Stimulated activated CD8-positive, alpha-beta memory T cell treated with anti-CD3 and anti-CD28 coated beads, Interleukin-15, amount 100 ng/mL, for 4 hours (primary cell): ENCODE measurements around the gene PLEKHM3.
"Not testable (repeated sequence)": the region's sequence is repeated elsewhere in the genome, so short reads cannot be mapped to it uniquely, and the experiment has no call there.

ENCODE experiments used
- DNase-seq, 2 donors: peaks; one replicate each; pipeline ENCODE4 v3.0.0-alpha.2; 2020; ENCODE audit warnings: low read depth in 2 of 2

The PLEKHM3 gene

DNA sequence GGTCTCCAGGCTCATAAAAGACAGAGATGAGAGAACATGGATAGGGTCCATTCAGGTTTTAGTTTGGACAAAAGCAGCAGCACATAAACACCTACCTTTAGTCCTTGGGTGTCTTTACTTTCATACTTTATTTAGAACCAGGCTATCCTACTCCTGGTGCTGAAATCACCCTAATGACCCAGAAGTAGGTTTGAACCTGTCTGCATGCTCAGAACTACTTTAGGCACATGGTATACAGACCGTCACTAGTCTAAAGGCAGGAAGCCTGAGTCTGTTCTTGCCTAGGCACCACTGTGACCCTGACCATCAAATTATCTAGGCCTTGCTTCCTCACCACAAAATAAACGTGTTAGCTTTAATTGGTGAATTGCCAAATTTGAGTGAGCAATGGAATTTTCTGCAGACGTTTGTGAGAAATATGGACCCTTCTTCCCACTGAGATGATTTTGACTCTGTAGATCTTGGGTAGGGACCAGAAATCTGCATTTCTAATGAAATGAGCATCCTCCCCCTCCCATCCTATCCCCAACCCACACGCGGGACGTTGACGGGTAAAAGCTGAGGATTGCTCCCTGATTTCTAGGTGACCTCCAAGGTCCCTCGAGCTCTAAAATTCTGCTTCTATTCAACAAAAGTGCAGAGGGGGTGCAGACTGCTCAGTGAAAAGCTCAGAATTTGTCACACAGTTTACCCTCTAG lies 75.1 kb downstream of the PLEKHM3 start:
- DNase-seq, result no peak

DNA sequence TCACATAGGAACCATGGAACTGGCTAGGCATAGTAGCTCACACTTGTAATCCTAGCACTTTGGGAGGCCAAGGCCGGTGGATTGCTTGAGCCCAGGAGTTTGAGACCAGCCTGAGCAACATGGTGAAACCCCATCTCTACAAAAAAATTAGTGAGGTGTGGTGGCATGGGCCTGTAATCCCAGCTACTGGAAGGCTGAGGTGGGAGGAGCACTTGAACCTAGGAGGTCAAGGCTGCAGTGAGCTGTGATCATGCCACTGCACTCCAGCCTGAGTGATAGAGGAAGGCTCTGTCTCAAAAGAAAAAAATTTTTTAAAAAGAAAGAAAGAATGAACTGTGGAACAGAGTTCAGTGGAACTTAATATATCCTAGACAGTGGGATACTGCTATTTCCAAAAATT lies 76.1 kb downstream of the PLEKHM3 start:
- DNase-seq, result not testable (repeated sequence)

DNA sequence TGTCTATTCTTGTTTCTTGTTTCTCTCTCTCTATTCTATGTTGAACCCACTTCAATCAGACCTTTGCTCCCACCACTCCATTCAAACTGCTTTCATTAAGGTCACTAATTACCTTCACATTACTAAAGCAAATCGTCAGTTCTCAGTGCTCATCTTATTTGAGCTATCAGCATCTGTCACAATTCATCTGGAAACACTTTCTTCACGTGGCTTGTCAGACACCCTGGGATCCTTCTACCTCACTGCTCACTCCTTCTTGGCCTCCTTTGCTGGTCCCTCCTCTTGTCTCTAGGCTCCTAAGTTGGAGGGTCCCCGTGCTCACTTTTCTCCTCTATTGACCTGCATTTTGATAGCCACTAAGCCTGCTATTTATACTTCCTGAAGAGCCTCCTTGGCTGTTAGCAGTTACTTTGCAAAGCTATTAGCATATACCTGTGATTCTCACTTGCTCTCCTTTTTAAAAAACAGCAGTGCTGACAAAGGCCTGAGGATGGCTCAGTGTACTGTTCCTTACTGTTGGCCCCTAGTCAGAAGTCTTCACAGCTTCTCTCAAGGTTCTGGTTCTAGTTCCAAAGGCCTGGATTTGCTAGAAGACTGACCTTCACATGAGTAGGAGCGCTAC lies 80.2 kb downstream of the PLEKHM3 start:
- no peak for DNase-seq

DNA sequence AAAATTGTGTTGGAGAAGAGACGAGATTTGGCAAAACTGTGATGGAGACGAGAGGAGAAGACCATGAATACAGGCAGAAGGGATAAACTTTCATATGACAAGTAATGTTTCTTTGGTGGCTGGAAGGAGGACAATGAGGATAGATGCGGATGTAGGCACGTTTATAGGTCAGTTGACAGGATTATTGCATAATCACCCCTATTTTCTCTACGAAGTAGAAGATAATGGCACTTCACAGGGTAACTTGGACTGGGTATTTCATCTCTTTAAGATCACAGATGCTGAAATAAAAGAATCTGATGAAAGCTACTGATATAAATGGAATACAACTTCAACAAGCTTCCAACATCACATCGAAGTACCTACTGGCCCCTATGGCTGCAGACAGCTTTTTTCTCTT lies 81.0 kb downstream of the PLEKHM3 start:
- DNase-seq, result no peak

DNA sequence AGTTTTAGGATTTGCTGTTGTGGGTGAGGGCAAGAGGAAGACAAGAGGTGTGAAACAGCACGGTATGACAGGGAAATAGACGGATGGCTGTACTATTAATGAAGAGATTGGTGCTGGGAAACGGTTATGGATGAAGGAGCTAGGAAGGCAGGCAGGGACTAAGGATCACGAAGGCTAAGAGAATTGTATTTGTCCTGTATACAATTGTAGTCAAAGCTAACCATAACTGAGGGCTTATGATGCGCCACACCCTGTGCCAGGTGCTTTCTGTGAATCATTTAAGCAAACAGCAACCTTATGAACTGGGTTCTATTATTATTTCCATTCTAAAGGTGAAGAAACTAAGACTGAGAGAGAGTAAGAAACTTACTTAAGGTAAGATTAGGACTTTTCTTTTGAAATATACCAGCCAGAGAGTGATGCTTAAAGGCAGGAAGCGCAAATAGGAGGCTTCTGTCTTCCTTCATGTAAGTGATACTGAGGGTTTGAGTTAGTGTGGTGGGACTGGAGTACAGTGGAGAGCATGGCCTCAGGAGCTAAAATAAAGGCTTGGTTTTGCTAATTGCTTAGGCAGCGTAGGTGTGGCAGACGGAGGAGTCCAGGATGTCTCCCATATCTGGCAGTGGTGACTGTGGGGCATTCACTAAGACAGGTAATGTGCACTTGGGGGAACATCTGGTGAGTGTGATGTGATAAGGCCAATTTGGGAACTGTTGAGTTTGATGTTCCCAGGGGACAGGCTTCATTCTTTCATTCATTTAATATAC lies 85.8 kb downstream of the PLEKHM3 start:
- DNase-seq, result no peak

DNA sequence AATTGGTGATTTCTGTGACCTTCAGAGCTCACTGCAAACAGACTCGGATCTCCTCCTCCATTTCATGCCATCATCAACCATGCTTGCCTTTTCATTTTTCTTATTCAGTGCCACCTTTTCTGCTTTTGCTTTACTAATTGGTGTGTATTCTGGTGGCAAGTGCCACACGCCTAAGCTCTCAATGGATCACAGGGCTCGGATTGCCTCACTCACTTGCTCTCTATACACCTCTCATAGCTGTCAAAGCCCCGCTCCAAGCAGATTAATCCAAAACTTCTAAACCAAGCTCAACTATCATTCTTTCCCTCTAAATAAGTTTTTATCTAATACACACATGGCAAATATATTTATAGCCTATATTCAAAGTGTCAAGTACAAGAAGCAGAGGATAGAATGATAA lies 86.4 kb downstream of the PLEKHM3 start:
- no peak for DNase-seq

DNA sequence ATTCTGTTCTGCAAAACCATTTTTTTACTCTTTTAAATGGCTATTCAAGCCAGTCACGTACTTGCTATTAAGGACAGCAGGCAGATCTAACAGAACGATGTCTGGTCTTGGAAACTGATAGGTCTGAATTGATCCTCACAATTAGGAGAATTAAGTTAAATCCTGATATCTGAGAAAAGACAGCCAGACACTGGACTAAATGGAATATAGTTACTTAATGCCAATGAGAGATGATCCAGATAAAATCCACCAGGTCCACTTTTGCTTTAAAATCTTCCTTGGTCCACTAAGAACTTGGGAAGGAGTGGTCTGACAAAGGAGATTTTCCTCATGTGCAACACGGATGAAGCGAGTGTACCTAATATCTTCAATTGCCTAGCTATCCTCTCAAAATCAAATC lies 86.9 kb downstream of the PLEKHM3 start:
- DNase-seq, result no peak

DNA sequence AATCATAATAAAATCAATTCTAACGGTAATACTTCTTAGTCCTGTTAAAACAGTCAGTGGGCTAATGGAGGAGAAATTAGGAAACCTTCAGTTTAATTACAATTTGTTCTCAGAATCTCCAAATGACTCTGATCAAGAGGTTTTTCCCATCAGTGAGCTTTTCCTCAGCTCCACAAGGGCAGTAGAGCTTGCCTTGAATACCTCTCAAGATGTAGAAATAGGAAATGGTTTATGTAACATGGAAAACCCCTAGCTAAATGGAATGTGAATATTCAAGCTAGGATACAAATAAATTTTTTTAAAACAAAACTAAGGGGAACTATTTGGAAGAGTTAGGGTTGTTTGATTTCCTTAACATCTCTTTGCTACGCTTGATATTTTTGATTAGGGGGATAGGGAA lies 87.5 kb downstream of the PLEKHM3 start:
- DNase-seq, result no peak

DNA sequence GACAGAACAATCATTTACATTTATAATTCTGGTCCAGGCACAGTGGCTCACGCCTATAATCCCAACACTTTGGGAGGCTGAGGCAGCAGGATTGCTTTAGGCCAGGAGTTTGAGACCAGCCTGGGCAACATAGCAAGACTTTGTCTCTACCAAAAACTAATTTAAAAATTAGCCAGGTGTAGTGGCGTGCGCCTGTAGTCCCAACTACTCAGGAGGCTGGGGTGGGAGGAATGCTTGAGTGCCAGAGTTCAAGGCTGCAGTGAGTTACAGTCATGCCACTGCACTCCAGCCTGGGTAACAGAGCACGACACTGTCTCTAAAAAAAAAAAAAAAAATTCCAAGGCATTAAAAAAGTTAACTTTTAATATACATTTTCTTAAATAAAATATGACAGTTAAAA lies 88.1 kb downstream of the PLEKHM3 start:
- no peak for DNase-seq

DNA sequence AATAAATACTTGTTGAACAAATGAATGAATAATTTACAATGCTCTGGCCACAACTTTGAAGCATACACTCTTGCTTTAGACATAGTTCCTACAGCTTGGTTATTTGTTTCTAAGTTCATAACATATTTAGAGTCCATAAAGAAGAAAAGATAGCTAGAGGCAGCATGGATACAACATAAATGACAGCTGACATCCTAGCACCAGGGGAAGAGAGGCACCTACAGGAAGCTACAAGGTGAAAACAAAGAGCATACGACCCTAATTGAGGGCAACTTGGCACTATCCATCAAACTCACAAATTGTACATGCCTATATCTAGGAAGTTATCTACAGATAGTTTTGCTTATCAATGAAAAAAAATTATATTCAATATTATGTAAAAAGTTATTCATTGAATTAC lies 88.9 kb downstream of the PLEKHM3 start:
- DNase-seq, result no peak

DNA sequence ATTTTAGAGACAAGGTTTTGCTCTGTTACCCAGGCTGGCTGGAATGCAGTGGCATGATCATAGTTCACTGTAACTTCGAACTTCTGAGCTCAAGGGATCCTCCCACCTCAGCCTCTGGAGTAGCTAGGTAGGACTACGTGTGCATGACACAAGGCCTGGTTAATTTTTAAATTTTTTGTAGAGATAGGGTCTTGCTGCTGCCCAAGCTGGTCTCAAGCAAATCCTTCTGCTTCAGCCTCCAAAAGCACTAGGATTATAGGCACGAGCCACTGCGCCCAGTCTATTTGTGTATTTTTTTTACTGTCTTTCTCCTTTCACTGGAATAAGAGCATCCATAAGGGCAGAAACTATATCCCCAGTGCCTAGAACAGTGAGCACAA lies 89.3 kb downstream of the PLEKHM3 start:
- DNase-seq, result no peak

DNA sequence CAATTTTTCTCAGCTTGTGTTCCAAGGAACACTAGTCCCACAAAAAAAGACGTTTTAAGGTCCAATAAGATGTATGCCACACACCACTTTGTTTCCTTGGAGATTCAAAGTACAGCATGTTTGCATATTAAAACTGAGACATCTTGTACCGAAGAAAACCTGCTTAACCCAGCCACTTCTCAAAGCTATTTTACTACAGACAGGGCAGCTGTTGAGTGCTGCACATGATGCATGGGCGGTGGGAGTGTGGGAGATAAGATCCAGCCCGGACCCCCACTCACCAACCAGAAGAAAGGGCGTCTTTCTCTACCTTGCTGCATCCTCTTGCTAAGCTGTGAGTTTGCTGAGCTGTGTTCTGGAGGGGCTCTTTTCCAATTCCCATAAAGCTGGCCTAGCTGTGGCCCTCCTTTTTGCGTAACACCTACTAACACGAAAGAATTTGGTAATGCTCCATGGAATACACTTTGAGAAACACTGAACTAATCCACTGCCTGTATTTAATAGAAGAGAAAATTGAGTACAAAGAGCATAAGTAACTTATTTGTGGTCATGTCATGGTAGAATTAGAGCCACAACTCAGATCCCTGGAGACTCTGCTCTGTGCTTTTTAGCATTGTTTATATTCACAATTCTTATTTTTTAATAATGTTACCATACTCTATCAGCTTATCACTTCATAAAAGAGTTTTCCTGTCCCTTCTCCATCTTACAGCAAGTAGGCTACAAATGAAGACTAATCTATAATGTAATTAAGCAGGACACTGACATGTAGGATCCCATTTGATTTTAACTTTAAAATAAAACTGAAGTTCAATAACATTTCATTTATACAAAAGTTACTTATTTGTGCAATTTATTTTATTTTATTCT lies 90.0 kb downstream of the PLEKHM3 start:
- no peak for DNase-seq

DNA sequence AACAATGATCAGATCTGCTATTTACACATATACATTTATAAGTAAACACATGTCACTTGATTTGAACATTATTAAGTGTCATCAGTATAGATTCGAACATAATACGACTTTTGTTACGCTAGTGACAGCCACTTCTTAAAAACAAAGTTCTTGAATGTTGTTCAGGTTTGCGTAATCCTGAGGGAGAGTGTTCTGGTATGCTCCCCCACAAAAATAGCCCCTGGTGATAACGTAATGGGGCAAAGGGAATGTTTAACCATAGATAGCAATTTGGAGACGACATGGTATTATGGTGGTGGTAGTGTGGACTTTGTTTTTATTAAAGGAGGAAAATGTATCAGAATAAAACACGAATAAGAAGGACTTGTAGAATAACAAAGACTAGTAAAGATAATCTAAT lies 90.6 kb downstream of the PLEKHM3 start:
- no peak for DNase-seq

DNA sequence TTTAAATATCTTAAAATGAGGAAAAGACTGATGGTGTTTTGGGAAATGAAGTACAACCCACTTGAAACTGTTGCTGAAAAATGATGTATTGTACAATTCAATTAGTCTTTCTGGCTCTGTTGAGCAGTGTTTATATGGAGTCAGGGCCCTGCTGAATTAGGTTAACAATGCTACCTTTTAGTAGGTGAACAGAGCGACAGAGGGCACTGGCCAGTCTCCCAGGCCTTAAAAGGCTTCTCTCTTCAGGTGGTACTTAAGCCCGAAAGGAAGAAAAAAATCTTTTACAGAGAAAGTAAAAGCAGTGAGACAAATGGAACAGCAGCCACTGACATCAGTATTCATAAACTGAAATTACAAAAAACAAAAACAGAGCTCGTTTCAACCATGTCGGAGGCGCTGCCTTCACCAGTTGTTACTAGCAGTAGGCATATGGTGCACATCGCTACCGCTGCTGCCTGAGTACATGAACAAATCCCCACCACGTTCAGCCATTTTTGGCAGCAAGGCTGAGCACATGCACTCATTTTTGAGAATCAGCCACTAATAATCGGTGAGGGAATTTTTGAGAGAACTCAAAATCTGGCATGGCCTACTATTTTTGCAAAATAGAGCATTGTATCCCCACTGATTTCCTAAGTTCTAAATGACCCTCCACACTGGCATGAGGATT lies 91.8 kb downstream of the PLEKHM3 start:
- DNase-seq, result no peak

DNA sequence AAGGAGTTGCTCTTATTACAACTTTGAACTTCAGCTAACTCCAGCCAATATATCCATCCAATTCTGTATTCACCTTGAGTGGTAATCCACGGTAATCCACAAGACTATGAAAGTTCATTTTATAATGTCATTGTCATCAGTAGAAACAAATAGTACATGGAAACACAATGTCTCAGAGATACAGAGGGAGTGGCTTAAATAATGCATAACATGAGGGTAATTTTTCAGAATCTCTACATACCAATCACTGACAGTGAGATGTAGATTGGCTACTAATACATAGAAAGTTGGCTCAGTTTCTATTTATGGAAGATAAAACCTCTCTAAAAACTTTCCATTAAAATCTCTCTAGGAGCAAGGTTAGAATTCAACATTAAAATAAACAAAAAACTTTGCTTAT lies 93.2 kb downstream of the PLEKHM3 start:
- DNase-seq, result no peak

DNA sequence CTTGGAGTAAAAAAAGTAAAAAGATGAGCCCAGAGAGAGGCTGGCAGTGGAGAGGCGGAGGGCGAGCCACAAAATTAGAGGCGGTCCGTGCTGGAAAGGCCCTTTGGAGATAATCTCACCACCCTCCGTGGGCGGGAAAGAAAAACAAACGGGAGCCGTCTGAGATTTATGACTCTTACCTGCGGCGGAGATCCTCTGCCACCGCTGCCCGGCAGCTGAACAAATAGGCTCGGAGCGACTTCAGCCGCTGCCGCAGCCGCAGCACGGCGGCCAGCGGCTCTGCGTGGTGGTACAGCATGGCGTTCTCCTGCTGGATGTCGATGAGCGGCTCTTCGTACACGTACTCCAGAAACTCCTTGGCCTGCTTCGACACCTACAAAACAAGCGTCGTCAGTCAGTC lies 94.6 kb downstream of the PLEKHM3 start:
- no peak for DNase-seq

DNA sequence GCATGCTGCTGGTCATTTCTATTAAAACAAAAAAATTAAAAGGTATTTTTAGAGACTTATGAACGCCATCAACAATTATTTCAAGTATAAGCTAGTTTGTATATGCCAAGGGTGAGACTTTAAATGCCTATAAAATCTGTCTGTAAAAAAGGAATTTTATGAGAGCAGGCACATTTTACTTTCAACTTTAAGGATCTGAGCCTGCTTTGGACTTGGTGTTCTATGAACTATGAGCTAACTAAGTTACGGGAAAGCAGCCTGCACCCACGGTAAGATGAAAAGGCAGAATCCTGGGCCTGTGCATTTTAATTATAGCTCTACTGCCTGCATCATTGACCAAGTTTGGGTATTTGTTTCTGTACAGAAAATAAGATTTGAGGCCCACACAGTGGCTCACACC lies 95.4 kb downstream of the PLEKHM3 start:
- no peak for DNase-seq

DNA sequence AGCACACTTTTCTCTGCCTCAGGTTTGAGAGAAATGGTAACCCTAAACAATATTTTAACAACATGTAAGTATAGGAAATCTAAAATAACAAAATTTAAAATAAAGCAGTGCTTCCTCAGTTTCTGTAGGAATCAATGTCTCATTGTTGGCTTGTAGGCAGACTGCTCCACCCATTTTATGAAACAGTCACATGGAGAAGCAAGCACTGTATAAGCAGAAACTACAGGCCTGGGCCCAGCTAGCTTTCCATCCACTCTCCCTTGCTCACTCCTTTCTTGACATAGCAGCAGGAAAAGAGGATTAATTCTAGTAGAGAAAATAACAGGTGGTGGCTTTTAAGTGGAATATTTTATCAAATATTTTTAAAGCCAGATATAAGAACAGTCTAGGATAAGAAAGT lies 97.2 kb downstream of the PLEKHM3 start:
- DNase-seq, result no peak

DNA sequence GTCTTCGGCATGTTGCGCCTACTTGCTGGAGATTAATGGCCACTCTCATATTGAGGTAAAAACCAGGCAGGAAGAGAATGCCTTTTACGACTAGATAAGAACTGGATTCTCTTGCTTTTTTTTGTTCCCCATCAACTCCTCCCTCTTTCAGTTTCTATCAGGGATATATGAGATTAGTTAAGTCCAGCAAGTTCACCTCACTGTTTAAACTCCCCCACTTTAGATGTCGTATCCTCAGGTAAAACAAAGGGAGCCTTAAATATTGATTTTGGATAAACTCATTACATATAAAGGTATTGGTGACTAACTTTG lies 98.4 kb downstream of the PLEKHM3 start:
- DNase-seq, result no peak

DNA sequence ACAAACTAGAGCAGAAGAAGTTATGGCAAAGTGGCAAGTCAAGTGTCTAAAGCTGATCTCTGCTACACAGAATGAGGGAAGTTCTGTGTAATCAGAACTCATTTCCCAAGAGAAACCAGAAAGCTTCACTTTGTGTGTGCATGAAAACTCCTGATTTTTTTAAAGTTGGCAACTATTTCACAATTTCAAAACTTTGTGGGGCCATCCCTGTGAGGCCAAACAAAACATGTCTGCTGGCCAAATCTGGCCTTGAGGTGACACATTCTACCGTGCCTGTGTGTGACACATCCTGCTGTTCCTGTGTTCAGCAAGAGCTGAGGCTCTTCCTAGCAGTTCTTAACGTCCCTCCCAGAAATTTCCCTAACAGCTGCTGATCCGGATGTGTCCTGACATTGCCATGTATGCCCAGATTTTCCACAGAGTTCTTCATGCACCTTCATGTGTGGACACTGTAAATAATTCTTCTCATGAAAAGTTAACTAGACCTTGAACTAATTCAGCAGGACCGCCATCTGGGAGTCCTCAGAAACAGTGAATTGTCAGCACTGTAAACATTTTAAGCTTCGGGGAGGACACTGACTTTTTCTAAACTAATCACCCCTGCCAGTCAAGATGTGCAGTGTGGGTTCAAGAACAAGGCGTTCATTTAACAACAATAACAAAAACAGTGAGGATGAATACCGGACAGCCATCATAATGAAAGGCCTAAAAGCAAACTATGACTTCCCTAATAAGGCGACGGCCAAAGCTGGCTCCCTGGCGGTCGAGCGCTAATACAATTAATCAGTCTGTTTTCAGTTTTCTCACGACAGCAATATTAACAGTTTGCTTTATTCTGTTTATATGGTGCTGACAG lies 99.0 kb downstream of the PLEKHM3 start:
- DNase-seq, result no peak

DNA sequence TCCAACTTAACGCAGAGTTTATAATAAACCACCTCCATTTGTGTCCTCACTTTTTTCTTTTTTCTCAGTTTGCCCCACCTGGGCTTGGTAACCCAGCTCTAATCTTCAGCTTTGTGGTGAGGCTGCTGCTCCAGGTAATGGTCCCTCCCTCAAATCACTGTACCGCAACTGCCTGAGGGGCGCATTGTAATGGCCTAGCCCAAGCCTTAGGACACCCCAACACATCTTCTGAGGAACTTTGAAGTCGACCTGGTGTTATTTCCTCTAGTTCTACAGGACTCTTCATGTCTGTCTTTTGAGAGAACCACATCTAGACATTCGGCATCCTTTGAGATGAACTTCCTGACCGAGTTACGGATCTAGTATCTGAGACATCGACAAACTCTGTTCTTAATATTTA lies 99.7 kb downstream of the PLEKHM3 start:
- no peak for DNase-seq
